ENCODE measurements around the gene COL20A1.

The COL20A1 gene

DNA sequence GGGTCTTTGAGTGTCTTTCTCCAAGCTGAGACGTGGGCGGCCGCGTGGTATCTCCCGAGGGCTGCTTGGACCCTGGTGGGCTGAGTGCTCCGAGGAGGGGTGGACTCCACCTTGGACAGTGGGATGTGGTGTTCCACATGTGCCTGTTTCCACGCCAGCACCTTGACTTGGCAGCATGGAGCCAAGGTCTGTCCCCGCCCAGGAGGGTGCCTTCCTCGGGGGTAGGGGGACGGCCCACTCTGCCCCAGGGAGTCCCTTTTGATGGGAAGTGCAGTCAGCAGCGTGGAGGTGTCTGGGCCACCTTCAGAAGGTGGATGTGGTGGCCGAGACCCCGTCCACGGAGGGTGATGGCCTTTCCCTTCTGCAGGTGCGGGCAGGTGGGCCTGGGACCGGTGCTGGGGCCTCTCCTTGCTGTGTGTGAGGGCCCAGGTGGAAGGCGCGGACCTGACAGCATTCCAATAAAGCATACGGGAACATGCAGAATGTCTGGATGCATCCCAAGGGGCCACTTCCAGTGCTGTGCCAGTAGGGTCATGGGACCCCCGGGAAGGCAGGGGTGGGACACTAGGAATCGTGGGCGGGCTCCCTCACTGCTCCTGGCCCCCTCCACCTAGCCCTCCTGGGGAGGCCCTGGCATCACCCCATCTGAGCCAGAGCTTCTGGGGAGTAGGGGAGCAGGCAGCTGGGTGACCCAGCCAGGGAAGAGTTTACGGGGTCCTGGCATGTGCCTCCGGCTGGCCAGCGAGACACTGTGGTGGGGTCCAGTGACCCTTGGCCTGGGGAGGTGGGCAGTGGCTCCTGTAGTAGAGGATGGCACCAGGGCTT, 3.5 kb upstream of the COL20A1 start:
- H3K27ac ChIP-seq (ENCODE audit: low read length), result no peak overlapping the region
- H3K36me3 ChIP-seq (ENCODE audit: control insufficient read depth, low read depth, low read length), result peaks cover 10% of the 10 kb centered on the region
- no peak overlapping the region for H3K9ac ChIP-seq (ENCODE audit: low read length)
- H3K27me3 ChIP-seq (ENCODE audit: control insufficient read depth, insufficient read depth, low read length), result no peaks in the 10 kb centered on the region
- H3K4me3 ChIP-seq (ENCODE audit: low read length), result no peak overlapping the region
- H3K4me1 ChIP-seq (ENCODE audit: control insufficient read depth, low read depth, low read length), result no peaks in the 10 kb centered on the region
- no peaks in the 10 kb centered on the region for H3K9me3 ChIP-seq (ENCODE audit: control insufficient read depth, low read depth, low read length)

DNA sequence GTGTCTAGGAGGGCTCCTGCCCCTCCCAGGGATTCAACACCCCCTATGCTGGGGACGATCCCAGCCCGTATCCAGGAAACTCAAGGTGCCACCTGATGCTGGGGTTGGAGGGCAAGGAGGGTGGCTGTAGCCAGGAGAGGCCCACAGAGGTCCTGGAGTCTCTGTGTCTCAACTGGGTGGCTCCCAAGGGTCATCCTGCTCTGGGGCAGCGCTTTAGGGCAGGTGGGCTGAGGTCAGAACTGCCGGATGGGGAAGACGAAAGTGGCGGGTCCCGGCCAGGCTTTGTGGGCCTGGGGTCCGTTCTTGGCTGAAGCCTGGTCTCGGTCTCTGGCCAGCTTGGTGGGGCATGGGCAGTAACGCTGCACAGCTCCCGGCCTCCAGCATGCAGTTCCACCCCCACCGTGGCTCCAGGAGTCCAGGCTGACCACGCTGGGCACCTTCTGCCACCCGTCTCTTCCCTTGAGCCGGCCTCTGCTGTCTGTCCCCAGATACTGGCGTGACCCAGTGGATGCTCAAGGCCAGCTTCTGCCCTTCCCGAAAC, 2.8 kb upstream of the COL20A1 start:
- H3K27me3 ChIP-seq (ENCODE audit: control insufficient read depth, insufficient read depth, low read length), result peaks cover 7% of the 10 kb centered on the region
- no peak overlapping the region for H3K4me3 ChIP-seq (ENCODE audit: low read length)
- no peak overlapping the region for H3K9ac ChIP-seq (ENCODE audit: low read length)
- no peaks in the 10 kb centered on the region for H3K4me1 ChIP-seq (ENCODE audit: control insufficient read depth, low read depth, low read length)
- peaks cover 10% of the 10 kb centered on the region for H3K36me3 ChIP-seq (ENCODE audit: control insufficient read depth, low read depth, low read length)
- no peak overlapping the region for H3K27ac ChIP-seq (ENCODE audit: low read length)
- no peaks in the 10 kb centered on the region for H3K9me3 ChIP-seq (ENCODE audit: control insufficient read depth, low read depth, low read length)

DNA sequence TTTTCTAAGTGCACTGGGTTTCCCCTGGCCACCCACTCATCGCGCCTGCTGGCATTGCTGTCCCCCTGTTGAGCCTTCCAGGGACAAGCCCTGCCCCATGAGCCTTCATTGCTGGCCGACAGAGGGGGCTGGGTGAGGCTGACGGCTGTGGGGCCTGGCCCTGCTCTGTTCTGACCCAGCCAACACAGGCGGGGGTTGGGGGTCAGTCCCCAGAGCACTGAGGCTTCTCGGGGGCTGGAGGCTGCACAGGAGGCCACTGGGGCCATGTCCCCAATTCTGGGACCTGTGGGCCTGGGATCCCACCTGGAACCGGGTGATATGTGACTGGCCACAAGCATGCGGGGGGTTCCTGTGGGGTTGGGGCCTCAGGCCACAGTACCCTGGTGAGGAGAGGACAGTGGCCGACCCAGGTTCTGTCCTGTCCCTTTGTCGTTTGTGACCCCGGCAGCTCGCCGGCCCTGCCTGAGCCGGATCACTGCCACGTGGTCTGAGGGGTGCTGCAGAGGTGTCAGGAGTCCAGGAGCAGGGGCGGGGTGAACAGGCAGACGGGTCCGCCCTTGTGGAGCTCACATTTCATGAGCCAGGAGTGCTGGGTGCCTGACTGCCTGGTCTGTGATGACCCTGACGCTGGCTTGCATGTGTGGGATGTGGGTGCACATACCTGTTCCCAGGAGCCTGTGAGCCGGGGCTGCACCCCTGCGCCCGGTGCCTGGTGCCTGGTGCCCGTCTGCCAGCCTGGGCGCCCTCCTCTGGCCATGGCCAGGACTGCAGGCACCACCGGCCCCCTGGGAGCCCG, 2.1 kb upstream of the COL20A1 start:
- Histone ChIP-seq H3K9ac (ENCODE audit: low read length) (no peak overlapping the region), H3K36me3 (ENCODE audit: control insufficient read depth, low read depth, low read length) (peaks cover 10% of the 10 kb centered on the region), H3K4me1 (ENCODE audit: control insufficient read depth, low read depth, low read length) (no peaks in the 10 kb centered on the region), H3K27ac (ENCODE audit: low read length) (no peak overlapping the region), H3K27me3 (ENCODE audit: control insufficient read depth, insufficient read depth, low read length) (peaks cover 13% of the 10 kb centered on the region), H3K9me3 (ENCODE audit: control insufficient read depth, low read depth, low read length) (no peaks in the 10 kb centered on the region), H3K4me3 (ENCODE audit: low read length) (no peak overlapping the region)

DNA sequence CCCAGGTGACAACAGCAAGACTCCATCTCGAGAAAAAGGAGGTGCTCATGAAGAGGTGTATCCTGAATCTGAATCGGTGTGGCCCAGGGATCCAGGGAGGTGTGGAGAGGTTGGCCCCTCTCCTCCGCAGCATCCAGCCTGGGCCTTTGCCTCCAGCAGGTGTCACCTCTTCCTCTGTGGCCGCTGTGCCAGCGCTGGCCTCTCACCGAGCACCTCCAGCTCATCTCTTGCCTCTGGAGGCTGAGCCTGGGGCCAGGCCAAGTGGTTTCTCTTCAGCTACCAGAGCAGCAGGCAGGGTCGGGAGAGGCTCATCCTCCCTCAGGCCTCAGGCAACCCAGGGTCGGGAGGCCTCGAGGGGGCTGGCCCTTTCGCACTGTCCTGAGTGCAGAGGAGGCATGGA, 1.2 kb upstream of the COL20A1 start:
- Histone ChIP-seq H3K27me3 (ENCODE audit: control insufficient read depth, insufficient read depth, low read length) (peaks cover 19% of the 10 kb centered on the region), H3K9me3 (ENCODE audit: control insufficient read depth, low read depth, low read length) (no peaks in the 10 kb centered on the region), H3K36me3 (ENCODE audit: control insufficient read depth, low read depth, low read length) (peaks cover 10% of the 10 kb centered on the region), H3K4me3 (ENCODE audit: low read length) (no peak overlapping the region), H3K9ac (ENCODE audit: low read length) (no peak overlapping the region), H3K4me1 (ENCODE audit: control insufficient read depth, low read depth, low read length) (no peaks in the 10 kb centered on the region), H3K27ac (ENCODE audit: low read length) (no peak overlapping the region)

DNA sequence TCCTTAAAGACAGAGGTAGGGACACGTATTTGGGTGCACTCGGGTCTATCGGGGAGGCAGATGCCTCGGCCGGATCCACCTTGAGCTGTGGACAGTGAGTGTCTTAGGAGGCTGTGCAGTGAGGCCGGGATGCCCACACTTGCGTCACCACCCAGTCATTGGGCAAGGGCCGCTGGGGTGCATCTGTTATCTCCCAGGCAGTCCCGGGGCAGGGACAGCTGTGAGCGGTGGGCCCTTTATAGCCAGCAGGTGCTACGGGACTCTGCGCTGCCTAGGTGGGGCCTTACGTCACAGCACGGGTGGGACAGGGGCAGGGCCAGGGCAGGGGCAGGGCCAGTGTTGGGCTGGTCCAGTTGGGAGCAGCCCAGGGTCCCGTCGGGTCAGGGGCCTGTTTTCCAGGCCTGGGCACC, 689 bp upstream of the COL20A1 start:
- Histone ChIP-seq H3K4me1 (ENCODE audit: control insufficient read depth, low read depth, low read length) (no peaks in the 10 kb centered on the region), H3K9me3 (ENCODE audit: control insufficient read depth, low read depth, low read length) (no peaks in the 10 kb centered on the region)

DNA sequence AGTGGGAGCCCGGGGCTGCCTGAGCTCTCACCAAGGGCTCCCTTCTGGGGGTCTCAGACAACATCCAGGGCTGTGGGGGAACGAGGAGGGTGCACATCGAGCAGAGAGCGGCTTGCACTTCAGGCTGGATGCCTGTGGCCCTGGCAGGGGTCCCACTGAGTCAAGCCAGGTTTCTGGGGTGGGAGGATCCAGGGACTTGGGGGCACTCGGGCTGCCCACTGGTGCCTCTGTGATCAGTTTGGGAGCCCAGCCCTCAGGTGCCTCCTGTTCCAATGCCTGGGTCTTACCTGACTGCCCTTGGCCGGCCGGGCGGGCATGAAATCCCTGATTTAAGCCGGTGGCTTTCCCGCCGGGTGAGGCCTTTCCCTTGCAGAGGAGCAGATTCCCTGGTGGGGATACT, 470 bp downstream of the COL20A1 start:
- Histone ChIP-seq H3K9me3 (ENCODE audit: control insufficient read depth, low read depth, low read length) (no peaks in the 10 kb centered on the region), H3K4me1 (ENCODE audit: control insufficient read depth, low read depth, low read length) (no peaks in the 10 kb centered on the region), H3K36me3 (ENCODE audit: control insufficient read depth, low read depth, low read length) (peaks cover 7% of the 10 kb centered on the region), H3K9ac (ENCODE audit: low read length) (no peak overlapping the region), H3K27me3 (ENCODE audit: control insufficient read depth, insufficient read depth, low read length) (peaks cover 19% of the 10 kb centered on the region), H3K27ac (ENCODE audit: low read length) (no peak overlapping the region), H3K4me3 (ENCODE audit: low read length) (no peak overlapping the region)

More for the DNA sequence above, 689 bp upstream of the COL20A1 start:
- Histone ChIP-seq H3K27ac (ENCODE audit: low read length) (no peak overlapping the region), H3K27me3 (ENCODE audit: control insufficient read depth, insufficient read depth, low read length) (peaks cover 19% of the 10 kb centered on the region), H3K9ac (ENCODE audit: low read length) (no peak overlapping the region), H3K4me3 (ENCODE audit: low read length) (no peak overlapping the region), H3K36me3 (ENCODE audit: control insufficient read depth, low read depth, low read length) (peaks cover 10% of the 10 kb centered on the region)

DNA sequence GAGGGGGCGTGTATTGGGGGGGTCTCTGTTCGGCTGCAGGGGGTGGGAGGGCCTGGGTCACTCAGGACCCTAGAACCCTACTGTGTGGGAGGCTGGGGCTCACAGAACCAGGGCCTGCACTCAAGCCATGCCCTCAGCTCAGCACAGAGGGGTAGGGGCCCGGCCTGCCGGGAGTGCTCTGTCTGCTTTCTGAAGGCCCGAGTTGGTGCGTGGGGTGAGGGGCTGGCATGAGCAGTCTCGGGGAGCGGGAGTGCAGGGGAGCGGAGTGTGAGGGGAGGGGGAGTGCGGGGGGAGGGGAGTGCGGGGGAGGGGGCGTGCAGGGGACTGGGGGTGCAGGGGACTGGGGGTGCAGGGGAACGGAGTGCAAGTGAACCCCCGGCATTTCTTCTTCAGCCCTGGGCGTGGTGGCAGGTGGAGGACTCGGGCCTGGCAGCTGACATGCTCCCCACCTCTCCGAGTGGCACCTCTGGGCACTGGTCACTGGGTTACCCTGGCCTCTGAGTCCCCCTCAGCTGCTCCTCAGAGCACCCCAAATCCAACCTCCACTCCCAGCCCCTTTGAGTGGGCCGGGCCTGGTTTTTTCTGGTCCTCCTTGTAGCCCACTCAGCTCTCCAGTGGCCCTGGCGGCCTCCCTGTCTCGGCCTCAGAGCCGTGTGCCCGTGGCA, 1.0 kb downstream of the COL20A1 start:
- no peaks in the 10 kb centered on the region for H3K9me3 ChIP-seq (ENCODE audit: control insufficient read depth, low read depth, low read length)
- H3K27ac ChIP-seq (ENCODE audit: low read length), result no peak overlapping the region
- peaks cover 3% of the 10 kb centered on the region for H3K36me3 ChIP-seq (ENCODE audit: control insufficient read depth, low read depth, low read length)
- no peak overlapping the region for H3K4me3 ChIP-seq (ENCODE audit: low read length)
- peaks cover 19% of the 10 kb centered on the region for H3K27me3 ChIP-seq (ENCODE audit: control insufficient read depth, insufficient read depth, low read length)
- no peak overlapping the region for H3K9ac ChIP-seq (ENCODE audit: low read length)
- H3K4me1 ChIP-seq (ENCODE audit: control insufficient read depth, low read depth, low read length), result no peaks in the 10 kb centered on the region

DNA sequence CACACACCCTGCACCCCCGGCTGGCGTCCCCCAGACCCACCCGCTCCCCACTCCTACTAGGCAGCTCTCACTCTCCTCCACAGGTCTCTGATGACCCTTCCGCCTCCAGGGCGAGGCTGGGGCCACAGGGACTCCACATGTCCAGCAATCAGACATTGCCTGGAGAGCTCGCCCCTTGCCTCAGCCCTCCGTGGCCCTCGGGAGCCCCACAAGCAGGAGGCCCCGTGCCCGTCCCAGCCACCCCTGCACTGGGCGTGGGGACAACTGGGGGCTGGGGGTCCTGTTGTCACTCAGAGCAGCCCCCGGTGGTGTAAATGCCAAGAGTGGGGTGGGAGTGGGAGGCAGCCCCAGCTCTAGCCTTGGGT, 1.5 kb downstream of the COL20A1 start:
- no peak overlapping the region for H3K4me3 ChIP-seq (ENCODE audit: low read length)
- no peaks in the 10 kb centered on the region for H3K4me1 ChIP-seq (ENCODE audit: control insufficient read depth, low read depth, low read length)
- no peaks in the 10 kb centered on the region for H3K9me3 ChIP-seq (ENCODE audit: control insufficient read depth, low read depth, low read length)
- H3K27ac ChIP-seq (ENCODE audit: low read length), result no peak overlapping the region
- H3K9ac ChIP-seq (ENCODE audit: low read length), result no peak overlapping the region
- H3K27me3 ChIP-seq (ENCODE audit: control insufficient read depth, insufficient read depth, low read length), result peaks cover 19% of the 10 kb centered on the region
- H3K36me3 ChIP-seq (ENCODE audit: control insufficient read depth, low read depth, low read length), result no peaks in the 10 kb centered on the region

DNA sequence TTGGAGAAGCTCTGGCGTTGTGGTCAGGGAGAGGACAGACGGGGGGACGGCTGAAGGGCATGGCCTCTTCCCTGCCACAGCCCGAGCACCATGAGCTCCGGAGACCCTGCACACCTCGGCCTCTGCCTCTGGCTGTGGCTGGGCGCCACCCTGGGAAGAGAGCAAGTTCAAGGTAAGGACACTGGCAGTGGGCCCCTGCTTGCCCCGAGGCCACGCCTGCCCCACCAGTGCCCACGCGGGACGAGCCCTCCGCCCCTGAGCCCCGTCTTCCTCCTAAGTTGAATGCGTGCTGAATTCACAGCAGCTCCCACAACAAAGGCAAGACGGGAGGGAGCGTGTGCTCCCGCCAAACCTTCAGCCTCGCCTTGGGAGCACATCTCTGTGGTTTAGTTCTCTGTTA, 2.0 kb downstream of the COL20A1 start:
- no peak overlapping the region for H3K27ac ChIP-seq (ENCODE audit: low read length)
- peaks cover 19% of the 10 kb centered on the region for H3K27me3 ChIP-seq (ENCODE audit: control insufficient read depth, insufficient read depth, low read length)
- H3K9me3 ChIP-seq (ENCODE audit: control insufficient read depth, low read depth, low read length), result no peaks in the 10 kb centered on the region
- H3K4me3 ChIP-seq (ENCODE audit: low read length), result no peak overlapping the region
- H3K4me1 ChIP-seq (ENCODE audit: control insufficient read depth, low read depth, low read length), result no peaks in the 10 kb centered on the region
- H3K36me3 ChIP-seq (ENCODE audit: control insufficient read depth, low read depth, low read length), result no peaks in the 10 kb centered on the region
- H3K9ac ChIP-seq (ENCODE audit: low read length), result no peak overlapping the region

DNA sequence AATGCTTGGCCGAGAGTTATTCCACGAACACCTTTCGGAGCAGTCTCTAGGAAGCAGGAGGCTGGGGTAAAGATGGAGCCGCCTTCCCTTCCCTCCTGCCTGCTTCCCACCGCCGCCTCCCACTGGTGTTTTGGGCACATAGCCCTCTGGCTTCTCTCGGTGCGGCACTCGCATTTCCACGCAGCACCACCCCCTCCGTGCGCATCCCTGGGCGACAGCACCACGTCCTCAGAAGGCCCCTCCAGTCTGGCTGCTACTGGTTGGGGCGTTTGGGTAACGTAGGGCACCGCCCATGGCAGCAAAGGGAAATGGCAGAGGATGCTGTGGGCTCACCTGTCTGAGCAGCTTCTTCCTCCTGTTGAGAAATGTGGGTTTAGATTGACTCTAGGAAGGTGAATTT, 2.4 kb downstream of the COL20A1 start:
- no peaks in the 10 kb centered on the region for H3K4me1 ChIP-seq (ENCODE audit: control insufficient read depth, low read depth, low read length)
- peaks cover 19% of the 10 kb centered on the region for H3K27me3 ChIP-seq (ENCODE audit: control insufficient read depth, insufficient read depth, low read length)
- no peaks in the 10 kb centered on the region for H3K9me3 ChIP-seq (ENCODE audit: control insufficient read depth, low read depth, low read length)
- no peak overlapping the region for H3K4me3 ChIP-seq (ENCODE audit: low read length)
- H3K9ac ChIP-seq (ENCODE audit: low read length), result no peak overlapping the region
- H3K27ac ChIP-seq (ENCODE audit: low read length), result no peak overlapping the region
- no peaks in the 10 kb centered on the region for H3K36me3 ChIP-seq (ENCODE audit: control insufficient read depth, low read depth, low read length)

DNA sequence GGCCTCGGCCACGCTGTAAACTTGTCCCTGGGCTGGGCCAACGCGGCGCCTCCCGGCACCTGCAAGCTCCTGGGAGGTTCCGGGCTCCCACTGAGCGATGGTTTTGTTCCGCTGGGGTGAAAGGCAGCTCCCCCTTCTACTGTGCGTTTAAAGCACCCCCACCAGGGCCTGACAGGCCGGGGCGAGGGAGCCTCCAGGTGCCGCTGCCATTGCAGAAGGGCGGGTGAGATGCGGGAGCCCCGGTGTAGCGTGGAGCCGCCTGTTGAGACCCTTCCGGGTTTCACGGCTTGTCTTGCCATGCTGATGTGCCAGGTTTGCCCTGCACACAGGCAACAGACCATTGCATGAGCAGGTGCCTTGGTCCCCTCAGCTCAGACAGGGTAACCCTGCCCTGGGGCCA, 2.9 kb downstream of the COL20A1 start:
- Histone ChIP-seq H3K9me3 (ENCODE audit: control insufficient read depth, low read depth, low read length) (no peaks in the 10 kb centered on the region), H3K36me3 (ENCODE audit: control insufficient read depth, low read depth, low read length) (no peaks in the 10 kb centered on the region), H3K27ac (ENCODE audit: low read length) (no peak overlapping the region), H3K4me1 (ENCODE audit: control insufficient read depth, low read depth, low read length) (no peaks in the 10 kb centered on the region), H3K27me3 (ENCODE audit: control insufficient read depth, insufficient read depth, low read length) (peaks cover 19% of the 10 kb centered on the region), H3K9ac (ENCODE audit: low read length) (no peak overlapping the region), H3K4me3 (ENCODE audit: low read length) (no peak overlapping the region)
